H1 (cell line): ENCODE results near the gene GMEB2. TPM values are rescaled to one million over a fixed set of nuclear protein-coding genes. Genes with fewer than 3 reads are reported as not detected.

ENCODE experiments used
- EZH2 ChIP-seq: fragments of 200-600 bp; sonication (generic); IDR thresholded peaks from 2 replicates; pipeline ENCODE4 v1.7.1; 2012; ENCODE audit warnings: low read depth, mild to moderate bottlenecking, moderate library complexity, low read length, inconsistent platforms; ENCODE audit not compliant: severe bottlenecking
- NANOG ChIP-seq: IDR thresholded peaks from 2 replicates; pipeline ENCODE4 v1.6.1; 2011; ENCODE audit warnings: low read length, low read depth, mild to moderate bottlenecking, inconsistent platforms; ENCODE audit not compliant: insufficient read depth, poor library complexity, severe bottlenecking
- SP4 ChIP-seq: IDR thresholded peaks from 2 replicates; pipeline ENCODE4 v1.6.1; 2012; ENCODE audit warnings: low read length, inconsistent platforms
- ZNF274 ChIP-seq: IDR thresholded peaks from 2 replicates; pipeline ENCODE4 v1.7.0; 2012; ENCODE audit warnings: low read length, borderline replicate concordance; ENCODE audit errors: extremely low read depth
- polyA plus RNA-seq, 7 experiments: library from polyadenylated mRNA; depleted of rRNA in 3 of 7; stranded (reverse) in 5 of 7; unstranded in 2 of 7; fragments of >200 nt in 5 of 7; fragments of 200-250 nt in 2 of 7; gene quantifications; 1 replicate in 5 of 7; 2 replicates in 1 of 7; 4 replicates in 1 of 7; pipeline versions ENCODE4 v1.2.1 to v1.2.3, GENCODE V29; 2011 to 2013; ENCODE audit warnings: missing spikeins in 2 of 7, mixed read lengths in 2 of 7
- total RNA-seq: library from RNA; stranded (reverse); fragmentation: NEBNext Ultra II Directional; extraction: Animal tissue kit (Norgen Biotek cat#: 25700); gene quantifications from 2 replicates; pipeline ENCODE4 v1.2.1, GENCODE V29; 2021
- TF ChIP-seq, protein P1 (sequence below): IDR thresholded peaks from 2 replicates; pipeline ENCODE4 v1.6.1; 2011; ENCODE audit warnings: low read depth, mild to moderate bottlenecking, low read length; ENCODE audit not compliant: insufficient read depth
- TF ChIP-seq, protein P2 (sequence below): IDR thresholded peaks from 2 replicates; pipeline ENCODE4 v1.6.1; 2011; ENCODE audit warnings: low read length, improper control_type of control experiment
- TF ChIP-seq, protein P3 (sequence below): fragments of 300-600 bp; sonication (generic); IDR thresholded peaks from 2 replicates; pipeline ENCODE4 v1.7.1; 2012; ENCODE audit warnings: low read length, moderate library complexity, mild to moderate bottlenecking, inconsistent platforms; ENCODE audit not compliant: insufficient replicate concordance

The GMEB2 gene
- total and polyA plus RNA-seq, 2 of the 8 experiments (the other 6 are each of a cell fraction or from before 2014, with no cell fraction given) = 12.9 to 14.2 TPM

DNA sequence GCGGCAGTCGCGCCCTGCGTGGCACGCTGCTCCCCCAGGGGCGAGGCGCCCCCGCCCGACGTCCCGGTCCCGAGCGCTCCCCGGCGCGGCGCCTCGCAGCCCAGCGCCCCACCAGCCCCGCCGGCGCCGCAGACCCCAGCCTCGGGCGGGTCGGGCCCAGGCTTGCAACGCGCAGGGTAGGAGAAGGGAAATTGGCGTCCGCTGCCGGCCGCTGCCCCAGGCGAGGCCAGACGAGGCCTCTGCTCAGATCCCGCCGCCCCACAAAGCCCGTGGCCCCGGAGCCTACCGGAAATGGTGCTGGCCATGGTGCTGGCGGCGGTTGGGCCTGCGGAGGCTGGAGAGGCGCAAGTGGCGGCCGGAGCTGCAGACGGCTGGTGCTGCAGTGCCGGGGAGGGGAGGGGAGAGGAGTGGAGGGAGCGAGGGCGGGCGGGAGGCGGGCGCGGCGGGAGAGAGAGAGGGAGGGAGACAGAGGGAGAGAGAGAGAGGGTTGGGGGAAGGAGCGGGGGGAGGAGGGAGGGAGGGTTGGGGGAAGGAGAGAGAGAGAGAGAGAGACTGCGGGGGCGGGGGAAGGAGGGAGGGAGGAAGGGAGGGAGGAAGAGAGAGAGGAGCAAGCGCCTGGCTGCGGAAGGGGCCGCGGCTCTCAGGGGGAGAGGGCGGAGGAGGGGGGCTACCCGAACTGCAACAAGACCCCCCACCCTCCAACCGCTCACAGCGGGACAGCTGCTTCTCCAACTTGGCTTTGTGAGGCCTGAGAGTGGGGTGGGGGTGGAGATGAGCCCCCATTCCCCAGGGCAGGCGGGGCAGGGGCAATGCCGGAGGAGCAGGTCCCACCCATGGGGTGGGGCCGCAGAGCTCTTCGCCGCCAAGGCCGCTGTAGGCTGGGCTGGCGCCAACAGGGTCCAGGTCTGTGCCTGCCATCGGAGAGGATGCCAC lies 26.4 kb upstream of the GMEB2 start, which contains the start of gene STMN3 (continued):
- TF ChIP-seq, protein P1, sequence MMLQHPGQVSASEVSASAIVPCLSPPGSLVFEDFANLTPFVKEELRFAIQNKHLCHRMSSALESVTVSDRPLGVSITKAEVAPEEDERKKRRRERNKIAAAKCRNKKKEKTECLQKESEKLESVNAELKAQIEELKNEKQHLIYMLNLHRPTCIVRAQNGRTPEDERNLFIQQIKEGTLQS = no peak
- TF ChIP-seq, protein P2, sequence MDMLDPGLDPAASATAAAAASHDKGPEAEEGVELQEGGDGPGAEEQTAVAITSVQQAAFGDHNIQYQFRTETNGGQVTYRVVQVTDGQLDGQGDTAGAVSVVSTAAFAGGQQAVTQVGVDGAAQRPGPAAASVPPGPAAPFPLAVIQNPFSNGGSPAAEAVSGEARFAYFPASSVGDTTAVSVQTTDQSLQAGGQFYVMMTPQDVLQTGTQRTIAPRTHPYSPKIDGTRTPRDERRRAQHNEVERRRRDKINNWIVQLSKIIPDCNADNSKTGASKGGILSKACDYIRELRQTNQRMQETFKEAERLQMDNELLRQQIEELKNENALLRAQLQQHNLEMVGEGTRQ = no peak
- TF ChIP-seq ZNF274 (no peak), NANOG (peak; percentile 24), SP4 (0 out of 2 replicates have a peak, but pooled peaks have one; percentile 34), EZH2 (no peak)
- TF ChIP-seq, protein P3, sequence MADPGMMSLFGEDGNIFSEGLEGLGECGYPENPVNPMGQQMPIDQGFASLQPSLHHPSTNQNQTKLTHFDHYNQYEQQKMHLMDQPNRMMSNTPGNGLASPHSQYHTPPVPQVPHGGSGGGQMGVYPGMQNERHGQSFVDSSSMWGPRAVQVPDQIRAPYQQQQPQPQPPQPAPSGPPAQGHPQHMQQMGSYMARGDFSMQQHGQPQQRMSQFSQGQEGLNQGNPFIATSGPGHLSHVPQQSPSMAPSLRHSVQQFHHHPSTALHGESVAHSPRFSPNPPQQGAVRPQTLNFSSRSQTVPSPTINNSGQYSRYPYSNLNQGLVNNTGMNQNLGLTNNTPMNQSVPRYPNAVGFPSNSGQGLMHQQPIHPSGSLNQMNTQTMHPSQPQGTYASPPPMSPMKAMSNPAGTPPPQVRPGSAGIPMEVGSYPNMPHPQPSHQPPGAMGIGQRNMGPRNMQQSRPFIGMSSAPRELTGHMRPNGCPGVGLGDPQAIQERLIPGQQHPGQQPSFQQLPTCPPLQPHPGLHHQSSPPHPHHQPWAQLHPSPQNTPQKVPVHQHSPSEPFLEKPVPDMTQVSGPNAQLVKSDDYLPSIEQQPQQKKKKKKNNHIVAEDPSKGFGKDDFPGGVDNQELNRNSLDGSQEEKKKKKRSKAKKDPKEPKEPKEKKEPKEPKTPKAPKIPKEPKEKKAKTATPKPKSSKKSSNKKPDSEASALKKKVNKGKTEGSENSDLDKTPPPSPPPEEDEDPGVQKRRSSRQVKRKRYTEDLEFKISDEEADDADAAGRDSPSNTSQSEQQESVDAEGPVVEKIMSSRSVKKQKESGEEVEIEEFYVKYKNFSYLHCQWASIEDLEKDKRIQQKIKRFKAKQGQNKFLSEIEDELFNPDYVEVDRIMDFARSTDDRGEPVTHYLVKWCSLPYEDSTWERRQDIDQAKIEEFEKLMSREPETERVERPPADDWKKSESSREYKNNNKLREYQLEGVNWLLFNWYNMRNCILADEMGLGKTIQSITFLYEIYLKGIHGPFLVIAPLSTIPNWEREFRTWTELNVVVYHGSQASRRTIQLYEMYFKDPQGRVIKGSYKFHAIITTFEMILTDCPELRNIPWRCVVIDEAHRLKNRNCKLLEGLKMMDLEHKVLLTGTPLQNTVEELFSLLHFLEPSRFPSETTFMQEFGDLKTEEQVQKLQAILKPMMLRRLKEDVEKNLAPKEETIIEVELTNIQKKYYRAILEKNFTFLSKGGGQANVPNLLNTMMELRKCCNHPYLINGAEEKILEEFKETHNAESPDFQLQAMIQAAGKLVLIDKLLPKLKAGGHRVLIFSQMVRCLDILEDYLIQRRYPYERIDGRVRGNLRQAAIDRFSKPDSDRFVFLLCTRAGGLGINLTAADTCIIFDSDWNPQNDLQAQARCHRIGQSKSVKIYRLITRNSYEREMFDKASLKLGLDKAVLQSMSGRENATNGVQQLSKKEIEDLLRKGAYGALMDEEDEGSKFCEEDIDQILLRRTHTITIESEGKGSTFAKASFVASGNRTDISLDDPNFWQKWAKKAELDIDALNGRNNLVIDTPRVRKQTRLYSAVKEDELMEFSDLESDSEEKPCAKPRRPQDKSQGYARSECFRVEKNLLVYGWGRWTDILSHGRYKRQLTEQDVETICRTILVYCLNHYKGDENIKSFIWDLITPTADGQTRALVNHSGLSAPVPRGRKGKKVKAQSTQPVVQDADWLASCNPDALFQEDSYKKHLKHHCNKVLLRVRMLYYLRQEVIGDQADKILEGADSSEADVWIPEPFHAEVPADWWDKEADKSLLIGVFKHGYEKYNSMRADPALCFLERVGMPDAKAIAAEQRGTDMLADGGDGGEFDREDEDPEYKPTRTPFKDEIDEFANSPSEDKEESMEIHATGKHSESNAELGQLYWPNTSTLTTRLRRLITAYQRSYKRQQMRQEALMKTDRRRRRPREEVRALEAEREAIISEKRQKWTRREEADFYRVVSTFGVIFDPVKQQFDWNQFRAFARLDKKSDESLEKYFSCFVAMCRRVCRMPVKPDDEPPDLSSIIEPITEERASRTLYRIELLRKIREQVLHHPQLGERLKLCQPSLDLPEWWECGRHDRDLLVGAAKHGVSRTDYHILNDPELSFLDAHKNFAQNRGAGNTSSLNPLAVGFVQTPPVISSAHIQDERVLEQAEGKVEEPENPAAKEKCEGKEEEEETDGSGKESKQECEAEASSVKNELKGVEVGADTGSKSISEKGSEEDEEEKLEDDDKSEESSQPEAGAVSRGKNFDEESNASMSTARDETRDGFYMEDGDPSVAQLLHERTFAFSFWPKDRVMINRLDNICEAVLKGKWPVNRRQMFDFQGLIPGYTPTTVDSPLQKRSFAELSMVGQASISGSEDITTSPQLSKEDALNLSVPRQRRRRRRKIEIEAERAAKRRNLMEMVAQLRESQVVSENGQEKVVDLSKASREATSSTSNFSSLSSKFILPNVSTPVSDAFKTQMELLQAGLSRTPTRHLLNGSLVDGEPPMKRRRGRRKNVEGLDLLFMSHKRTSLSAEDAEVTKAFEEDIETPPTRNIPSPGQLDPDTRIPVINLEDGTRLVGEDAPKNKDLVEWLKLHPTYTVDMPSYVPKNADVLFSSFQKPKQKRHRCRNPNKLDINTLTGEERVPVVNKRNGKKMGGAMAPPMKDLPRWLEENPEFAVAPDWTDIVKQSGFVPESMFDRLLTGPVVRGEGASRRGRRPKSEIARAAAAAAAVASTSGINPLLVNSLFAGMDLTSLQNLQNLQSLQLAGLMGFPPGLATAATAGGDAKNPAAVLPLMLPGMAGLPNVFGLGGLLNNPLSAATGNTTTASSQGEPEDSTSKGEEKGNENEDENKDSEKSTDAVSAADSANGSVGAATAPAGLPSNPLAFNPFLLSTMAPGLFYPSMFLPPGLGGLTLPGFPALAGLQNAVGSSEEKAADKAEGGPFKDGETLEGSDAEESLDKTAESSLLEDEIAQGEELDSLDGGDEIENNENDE = no peak
